HCT116 (cell line): ENCODE data around the gene SMG6. TPM values are rescaled to one million over a fixed set of nuclear protein-coding genes. Genes with fewer than 3 reads are reported as not detected.

Experiments
- ATAC-seq: fragments of 200-7000 bp; cut with Tn5 transposase; 2 replicates; pipeline ENCODE4 v1.9.1; 2020; ENCODE audit warnings: mild to moderate bottlenecking, moderate library complexity
- BruUV-seq: library from RNA; stranded (reverse); fragments of 400-500 nt; replicated peaks from 2 replicates; lab custom pipeline; 2021; lab: Mats Ljungman, UMichigan
- CTCF ChIA-PET: fragments of 300-600 bp; sonication (Branson Sonifier 250); formaldehyde crosslinking; loops from one replicate; lab custom pipeline; 2021; ENCODE audit warnings: antibody characterized with exemption; lab: Charles Lee
- POLR2A ChIA-PET: fragments of 300-600, 350-600 bp; sonication (Branson Sonifier 250); formaldehyde crosslinking; loops from one replicate; lab custom pipeline; 2021; ENCODE audit warnings: antibody characterized with exemption; lab: Charles Lee
- RAD21 ChIA-PET, 2 experiments: fragments of 300-600 bp; sonication (Branson Sonifier 250); formaldehyde crosslinking; loops; one replicate each; lab custom pipeline; 2023; ENCODE audit warnings: low total read pairs in 2 of 2; ENCODE audit not compliant: uncharacterized antibody in 2 of 2, unreplicated experiment in 2 of 2, low non-redundant PET in 1 of 2; lab: Charles Lee
- DNase-seq: peaks from one replicate; pipeline ENCODE4 v3.0.0-alpha.2; 2010; ENCODE audit warnings: low read depth, low spot score
- H2AFZ ChIP-seq: fragments of 200-600 bp; shearing (Covaris generic), sonication (generic); 2 replicates; pipeline ENCODE4 v1.6.1; 2017; ENCODE audit warnings: low read depth, mixed run types, mixed read lengths, antibody characterized with exemption, low read length; ENCODE audit not compliant: poor library complexity, severe bottlenecking
- H3K27ac ChIP-seq: 2 replicates; pipeline ENCODE4 v1.5.1; 2012; ENCODE audit warnings: low read depth, low read length
- H3K27me3 ChIP-seq: fragments of 200-600 bp; sonication (generic); 2 replicates; pipeline ENCODE4 v1.6.1; 2016; ENCODE audit warnings: mixed run types, low read length, mixed read lengths; ENCODE audit not compliant: insufficient read depth
- H3K36me3 ChIP-seq, 2 experiments: fragments of 200-500 bp in 1 of 2; fragments of 200-600 bp in 1 of 2; sonication (Bioruptor generic) in 1 of 2; sonication (generic) in 1 of 2; 2 replicates each; pipeline versions ENCODE4 v1.5.1 to v1.6.1; 2014 to 2016; ENCODE audit warnings: low read length in 2 of 2, inconsistent platforms in 1 of 2, mixed read lengths in 1 of 2, mixed run types in 1 of 2; ENCODE audit not compliant: insufficient read depth in 2 of 2, control insufficient read depth in 1 of 2
- H3K4me1 ChIP-seq, 2 experiments: fragments of 200-600 bp in 1 of 2; sonication (generic) in 1 of 2; 2 replicates each; pipeline versions ENCODE4 v1.5.1 to v1.6.1; 2012 to 2017; ENCODE audit warnings: low read length in 2 of 2, inconsistent platforms in 1 of 2, mild to moderate bottlenecking in 1 of 2, mixed read lengths in 1 of 2, mixed run types in 1 of 2, moderate library complexity in 1 of 2; ENCODE audit not compliant: insufficient read depth in 2 of 2, control insufficient read depth in 1 of 2
- H3K4me2 ChIP-seq: fragments of 200-600 bp; sonication (generic); 2 replicates; pipeline ENCODE4 v1.6.1; 2017; ENCODE audit warnings: mixed run types, low read length, mixed read lengths
- H3K4me3 ChIP-seq, 2 experiments: fragments of 200-600 bp in 1 of 2; sonication (generic) in 1 of 2; replicated peaks in 1 of 2; 2 replicates each; pipeline ENCODE4 v1.5.1; 2011 to 2016; ENCODE audit warnings: low read length in 2 of 2, control low read depth in 1 of 2, low read depth in 1 of 2, mild to moderate bottlenecking in 1 of 2, mixed read lengths in 1 of 2, mixed run types in 1 of 2
- H3K79me2 ChIP-seq: fragments of 200-600 bp; sonication (generic); 2 replicates; pipeline ENCODE4 v1.6.1; 2017; ENCODE audit warnings: mild to moderate bottlenecking, mixed run types, low read length, moderate library complexity, mixed read lengths; ENCODE audit not compliant: insufficient read depth
- H3K9ac ChIP-seq: fragments of 200-600 bp; sonication (generic); 2 replicates; pipeline ENCODE4 v1.6.1; 2016; ENCODE audit warnings: low read length, mixed read lengths
- H3K9me2 ChIP-seq: fragments of 200-600 bp; sonication (generic), shearing (Covaris generic); 2 replicates; pipeline ENCODE4 v1.6.1; 2017; ENCODE audit warnings: mixed run types, mild to moderate bottlenecking, moderate library complexity; ENCODE audit not compliant: insufficient read depth
- H3K9me3 ChIP-seq, 2 experiments: fragments of 200-500 bp in 1 of 2; fragments of 200-600 bp in 1 of 2; sonication (Bioruptor generic) in 1 of 2; sonication (generic) in 1 of 2; 2 replicates each; pipeline ENCODE4 v1.6.1; 2014 to 2017; ENCODE audit warnings: low read length in 2 of 2, mixed read lengths in 2 of 2, inconsistent platforms in 1 of 2, low read depth in 1 of 2, mild to moderate bottlenecking in 1 of 2, mixed run types in 1 of 2, moderate library complexity in 1 of 2; ENCODE audit not compliant: control insufficient read depth in 1 of 2, insufficient read depth in 1 of 2
- H4K20me1 ChIP-seq: fragments of 200-600 bp; sonication (generic), shearing (Covaris generic); 2 replicates; pipeline ENCODE4 v1.6.1; 2017; ENCODE audit warnings: mixed run types, mild to moderate bottlenecking, moderate library complexity; ENCODE audit not compliant: insufficient read depth
- EGR1 ChIP-seq: IDR thresholded peaks from 2 replicates; pipeline ENCODE4 v1.6.1; 2012; ENCODE audit warnings: low read depth
- POLR2A ChIP-seq: IDR thresholded peaks from 2 replicates; pipeline ENCODE4 v1.7.0; 2011; ENCODE audit warnings: borderline replicate concordance; ENCODE audit not compliant: insufficient read depth, insufficient read length; ENCODE audit errors: extremely low read depth
- SIN3A ChIP-seq: IDR thresholded peaks from 2 replicates; pipeline ENCODE4 v1.6.1; 2012; ENCODE audit warnings: low read depth
- SP1 ChIP-seq: IDR thresholded peaks from 2 replicates; pipeline ENCODE4 v1.6.1; 2012; ENCODE audit warnings: low read depth
- intact Hi-C: fragments of 100-400 bp; cut with micrococcal nuclease; formaldehyde crosslinking; loops from 2 replicates; pipeline ENCODE4 v1.10.0; 2022
- total RNA-seq: library from RNA; stranded (reverse); gene quantifications from one replicate; pipeline ENCODE4 v1.2.1, GENCODE V29; 2021; ENCODE audit not compliant: unreplicated experiment
- TF ChIP-seq, protein P1 (sequence below): IDR thresholded peaks from 2 replicates; pipeline ENCODE4 v1.6.1; 2012
- TF ChIP-seq, protein P2 (sequence below): IDR thresholded peaks from 2 replicates; pipeline ENCODE4 v1.6.1; 2012
- TF ChIP-seq, protein P3 (sequence below): IDR thresholded peaks from 2 replicates; pipeline ENCODE4 v1.6.1; 2011; ENCODE audit warnings: mild to moderate bottlenecking, low read length, moderate library complexity; ENCODE audit not compliant: insufficient replicate concordance; ENCODE audit errors: extremely low read depth
- TF ChIP-seq, protein P4 (sequence below), 3 experiments: fragments of 200-600 bp in 1 of 3; sonication (generic) in 1 of 3; IDR thresholded peaks in 2 of 3; conservative IDR thresholded peaks in 1 of 3; 2 replicates each; pipeline ENCODE4 v1.5.1; 2012 to 2017; ENCODE audit warnings: low read depth in 2 of 3, low read length in 2 of 3, antibody characterized with exemption in 1 of 3, borderline replicate concordance in 1 of 3, control low read depth in 1 of 3, mild to moderate bottlenecking in 1 of 3, mixed read lengths in 1 of 3, mixed run types in 1 of 3, moderate library complexity in 1 of 3; ENCODE audit not compliant: insufficient read depth in 1 of 3

The SMG6 gene
- total RNA-seq, 1 experiment from 2014 or later = 23.1 TPM

DNA sequence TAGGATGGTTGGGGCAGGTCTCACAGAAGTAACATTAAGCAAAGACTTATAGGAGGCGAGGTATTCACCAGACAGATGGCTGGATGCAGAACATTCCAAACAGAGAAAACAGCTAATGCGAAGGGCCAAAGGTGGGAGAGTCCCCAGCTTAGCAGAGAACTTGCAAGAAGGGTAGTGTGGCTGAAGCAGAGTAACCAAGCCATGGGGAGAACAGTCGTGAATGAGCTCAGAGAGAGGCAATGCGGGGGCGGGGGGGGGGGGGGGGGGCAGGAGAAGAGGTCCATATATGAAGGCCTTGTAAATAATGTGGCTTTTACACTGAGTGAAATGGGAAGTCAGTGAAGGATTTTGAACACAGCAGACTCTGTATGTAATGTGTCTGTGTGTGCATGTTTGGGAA, 81.3 kb downstream of the SMG6 start:
- no peak overlapping the region for H3K27ac ChIP-seq
- intact Hi-C loops = no loop called here

More for the DNA sequence above, 81.3 kb downstream of the SMG6 start:
- ChIA-PET POLR2A (no interaction called here), RAD21 (no interaction called here)
- H3K4me2 ChIP-seq = no peak overlapping the region
- H3K27me3 ChIP-seq = no peaks in the 10 kb centered on the region
- BruUV-seq = no TSS peak
- no peaks in the 10 kb centered on the region for H4K20me1 ChIP-seq
- no peak overlapping the region for H2AFZ ChIP-seq
- no peak for ATAC-seq
- H3K4me1 ChIP-seq = no peaks in the 10 kb centered on the region
- no peak overlapping the region for H3K9ac ChIP-seq
- H3K36me3 ChIP-seq = no peaks in the 10 kb centered on the region
- DNase-seq = no peak
- H3K79me2 ChIP-seq = no peaks in the 10 kb centered on the region
- no peaks in the 10 kb centered on the region for H3K9me2 ChIP-seq
- no peaks in the 10 kb centered on the region for H3K9me3 ChIP-seq
- TF ChIP-seq, protein P1, sequence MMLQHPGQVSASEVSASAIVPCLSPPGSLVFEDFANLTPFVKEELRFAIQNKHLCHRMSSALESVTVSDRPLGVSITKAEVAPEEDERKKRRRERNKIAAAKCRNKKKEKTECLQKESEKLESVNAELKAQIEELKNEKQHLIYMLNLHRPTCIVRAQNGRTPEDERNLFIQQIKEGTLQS = no peak
- TF ChIP-seq, protein P2, sequence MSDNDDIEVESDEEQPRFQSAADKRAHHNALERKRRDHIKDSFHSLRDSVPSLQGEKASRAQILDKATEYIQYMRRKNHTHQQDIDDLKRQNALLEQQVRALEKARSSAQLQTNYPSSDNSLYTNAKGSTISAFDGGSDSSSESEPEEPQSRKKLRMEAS = no peak
- TF ChIP-seq EGR1 = no peak
- TF ChIP-seq, protein P3, sequence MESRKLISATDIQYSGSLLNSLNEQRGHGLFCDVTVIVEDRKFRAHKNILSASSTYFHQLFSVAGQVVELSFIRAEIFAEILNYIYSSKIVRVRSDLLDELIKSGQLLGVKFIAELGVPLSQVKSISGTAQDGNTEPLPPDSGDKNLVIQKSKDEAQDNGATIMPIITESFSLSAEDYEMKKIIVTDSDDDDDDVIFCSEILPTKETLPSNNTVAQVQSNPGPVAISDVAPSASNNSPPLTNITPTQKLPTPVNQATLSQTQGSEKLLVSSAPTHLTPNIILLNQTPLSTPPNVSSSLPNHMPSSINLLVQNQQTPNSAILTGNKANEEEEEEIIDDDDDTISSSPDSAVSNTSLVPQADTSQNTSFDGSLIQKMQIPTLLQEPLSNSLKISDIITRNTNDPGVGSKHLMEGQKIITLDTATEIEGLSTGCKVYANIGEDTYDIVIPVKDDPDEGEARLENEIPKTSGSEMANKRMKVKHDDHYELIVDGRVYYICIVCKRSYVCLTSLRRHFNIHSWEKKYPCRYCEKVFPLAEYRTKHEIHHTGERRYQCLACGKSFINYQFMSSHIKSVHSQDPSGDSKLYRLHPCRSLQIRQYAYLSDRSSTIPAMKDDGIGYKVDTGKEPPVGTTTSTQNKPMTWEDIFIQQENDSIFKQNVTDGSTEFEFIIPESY = no peak
- no peak for TF ChIP-seq POLR2A
- TF ChIP-seq SP1 = no peak
- no peak for TF ChIP-seq SIN3A
- TF ChIP-seq, protein P4, sequence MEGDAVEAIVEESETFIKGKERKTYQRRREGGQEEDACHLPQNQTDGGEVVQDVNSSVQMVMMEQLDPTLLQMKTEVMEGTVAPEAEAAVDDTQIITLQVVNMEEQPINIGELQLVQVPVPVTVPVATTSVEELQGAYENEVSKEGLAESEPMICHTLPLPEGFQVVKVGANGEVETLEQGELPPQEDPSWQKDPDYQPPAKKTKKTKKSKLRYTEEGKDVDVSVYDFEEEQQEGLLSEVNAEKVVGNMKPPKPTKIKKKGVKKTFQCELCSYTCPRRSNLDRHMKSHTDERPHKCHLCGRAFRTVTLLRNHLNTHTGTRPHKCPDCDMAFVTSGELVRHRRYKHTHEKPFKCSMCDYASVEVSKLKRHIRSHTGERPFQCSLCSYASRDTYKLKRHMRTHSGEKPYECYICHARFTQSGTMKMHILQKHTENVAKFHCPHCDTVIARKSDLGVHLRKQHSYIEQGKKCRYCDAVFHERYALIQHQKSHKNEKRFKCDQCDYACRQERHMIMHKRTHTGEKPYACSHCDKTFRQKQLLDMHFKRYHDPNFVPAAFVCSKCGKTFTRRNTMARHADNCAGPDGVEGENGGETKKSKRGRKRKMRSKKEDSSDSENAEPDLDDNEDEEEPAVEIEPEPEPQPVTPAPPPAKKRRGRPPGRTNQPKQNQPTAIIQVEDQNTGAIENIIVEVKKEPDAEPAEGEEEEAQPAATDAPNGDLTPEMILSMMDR (IDR thresholded peaks at IDR 0.05 in 2 of 3, conservative IDR thresholded peaks at IDR 0.05 in 1 of 3; ENCODE audit: borderline replicate concordance in 1 of 3, insufficient read depth in 1 of 3, low read depth in 2 of 3, low read length in 2 of 3) = no peak
- TF ChIP-seq, all 23 proteins: peak for 0
- H3K4me3 ChIP-seq = no peak overlapping the region
- CTCF ChIA-PET = interaction anchor here (0.6 kb wide), 1 partner anchor 166 kb away, joined by 5 read pairs; no protein-coding TSS in a partner anchor
